GM18502 (cell line): Measurements from ENCODE around the gene CORO2A.
"Not testable (repeated sequence)": the region's sequence is repeated elsewhere in the genome, so short reads cannot be mapped to it uniquely, and the experiment has no call there.

Source experiments
- ATAC-seq: cut with Tn5 transposase; IDR thresholded peaks from one replicate; pipeline ENCODE4 v1.9.1; 2021; ENCODE audit warnings: mild to moderate bottlenecking; ENCODE audit not compliant: unreplicated experiment, poor library complexity

Gene CORO2A

DNA sequence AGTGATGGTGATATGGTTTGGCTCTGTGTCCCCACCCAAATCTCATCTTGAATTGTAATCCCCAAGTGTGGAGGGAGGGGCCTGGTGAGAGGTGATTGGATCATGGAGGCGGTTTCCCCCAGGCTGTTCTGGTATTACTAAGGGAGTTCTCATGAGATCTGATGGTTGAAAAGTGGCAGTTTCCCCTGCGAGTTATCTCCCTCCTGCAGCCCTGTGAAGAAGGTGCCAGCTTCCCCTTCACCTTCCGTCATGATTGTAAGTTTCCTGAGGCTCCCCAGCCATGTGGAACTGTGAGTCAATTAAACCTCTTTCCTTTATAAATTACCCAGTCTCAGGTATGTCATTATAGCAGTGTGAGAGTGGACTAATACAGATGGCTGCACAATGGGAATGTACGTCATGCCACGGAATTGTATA is 17.9 kb downstream of the CORO2A start:
- ATAC-seq: not testable (repeated sequence)

DNA sequence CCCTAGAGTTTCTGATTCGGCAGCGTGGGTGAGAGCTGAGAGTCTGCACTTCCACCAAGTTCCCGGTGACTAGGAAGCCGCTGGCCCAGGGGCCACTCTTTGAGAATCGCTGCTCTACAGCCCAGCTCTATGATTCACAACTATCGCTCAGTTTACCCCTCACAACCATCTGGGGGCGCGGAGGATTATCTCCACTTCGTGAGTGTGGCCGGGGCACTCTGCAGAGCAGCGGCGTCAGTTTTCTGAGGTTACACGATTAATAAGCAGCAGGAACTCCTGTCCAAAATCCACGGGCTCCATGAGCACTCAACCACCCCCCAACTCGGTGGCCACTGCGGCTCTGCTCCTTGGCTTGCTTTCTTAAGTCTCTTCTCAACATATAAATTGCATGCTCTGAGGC is 19.3 kb downstream of the CORO2A start:
- no peak for ATAC-seq

DNA sequence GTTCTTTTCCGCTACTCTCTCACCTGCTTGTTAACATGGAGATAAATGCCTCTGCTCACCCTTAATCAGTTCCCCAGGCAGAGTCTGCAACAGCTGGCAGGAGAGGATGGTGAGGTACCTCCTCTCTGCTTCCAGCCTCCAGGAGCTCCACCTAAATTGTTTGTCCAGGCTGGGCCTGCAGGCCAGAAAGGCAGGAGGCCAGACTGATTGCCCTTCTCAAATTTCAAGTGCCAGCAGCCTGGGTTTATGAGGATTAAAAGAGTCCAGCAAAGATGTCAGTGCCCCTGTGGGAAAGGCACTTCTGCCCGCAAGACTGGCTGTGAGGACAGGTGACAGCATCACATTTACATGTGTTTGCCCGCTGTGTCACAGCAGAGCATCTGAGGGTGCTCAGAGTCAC is 19.8 kb downstream of the CORO2A start:
- no peak for ATAC-seq

DNA sequence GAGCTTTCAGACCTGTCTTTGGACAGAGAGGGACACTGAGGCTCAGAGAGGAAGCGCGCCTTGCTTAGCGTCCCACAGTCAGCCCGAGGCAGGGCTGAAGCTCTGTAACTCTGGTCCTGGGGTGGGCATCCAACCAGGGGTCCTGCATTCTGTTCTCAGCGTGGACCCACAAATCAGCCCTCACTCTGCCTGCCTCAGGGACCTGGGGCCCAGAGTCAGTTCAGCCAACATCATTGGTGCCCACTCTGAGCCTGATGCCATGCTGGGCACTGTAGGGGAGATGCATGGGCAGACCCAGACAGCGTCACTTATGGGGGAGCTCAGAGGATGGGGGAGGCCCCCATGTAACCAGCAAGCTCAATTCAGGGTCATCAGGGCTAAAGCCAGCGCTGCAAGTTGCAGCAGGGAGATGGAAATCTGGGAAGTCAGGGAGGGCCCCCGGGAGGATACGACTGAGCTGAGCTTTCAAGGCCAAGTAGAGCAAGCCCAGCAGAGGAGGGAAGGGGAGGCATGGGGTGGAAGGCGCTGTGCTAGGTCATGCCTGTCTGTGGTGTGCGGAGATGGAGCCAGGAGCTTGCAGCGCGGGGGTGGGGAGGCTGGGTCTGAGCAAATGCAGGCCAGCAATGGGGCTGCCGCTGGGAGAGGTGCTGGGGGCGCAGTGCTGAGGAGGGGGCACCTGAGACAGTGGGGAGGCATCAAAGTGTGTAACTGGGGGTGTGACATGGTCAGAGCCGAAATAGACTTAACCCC is 21.1 kb downstream of the CORO2A start:
- no peak for ATAC-seq

DNA sequence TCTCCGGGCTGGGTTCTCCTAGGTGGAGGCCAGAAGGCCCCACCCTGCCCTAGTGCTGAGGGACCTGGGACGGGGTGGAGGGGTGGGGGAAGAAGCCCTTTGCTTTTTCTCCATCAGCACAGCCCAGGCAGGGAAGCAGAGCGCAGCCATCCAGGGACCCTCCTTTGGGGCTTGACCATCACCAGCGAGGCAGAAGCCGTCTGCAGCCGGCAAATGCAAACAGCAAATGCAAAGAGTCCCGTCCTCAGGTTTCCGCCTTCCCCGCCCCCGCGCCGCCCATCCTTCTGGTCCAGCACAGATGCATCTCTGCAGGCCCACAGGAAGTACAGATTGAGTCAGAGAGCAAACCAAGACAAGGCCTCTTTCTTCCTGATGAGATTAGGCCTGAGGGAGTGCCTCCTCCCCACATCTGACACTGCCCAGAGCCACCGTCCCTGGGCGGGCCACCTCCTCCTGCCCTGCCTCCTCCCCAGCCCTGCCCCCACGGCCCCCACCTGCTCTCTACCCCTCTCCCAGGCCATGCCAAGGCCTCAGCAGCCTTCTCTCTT is 23.4 kb downstream of the CORO2A start:
- peak; percentile 98 for ATAC-seq

DNA sequence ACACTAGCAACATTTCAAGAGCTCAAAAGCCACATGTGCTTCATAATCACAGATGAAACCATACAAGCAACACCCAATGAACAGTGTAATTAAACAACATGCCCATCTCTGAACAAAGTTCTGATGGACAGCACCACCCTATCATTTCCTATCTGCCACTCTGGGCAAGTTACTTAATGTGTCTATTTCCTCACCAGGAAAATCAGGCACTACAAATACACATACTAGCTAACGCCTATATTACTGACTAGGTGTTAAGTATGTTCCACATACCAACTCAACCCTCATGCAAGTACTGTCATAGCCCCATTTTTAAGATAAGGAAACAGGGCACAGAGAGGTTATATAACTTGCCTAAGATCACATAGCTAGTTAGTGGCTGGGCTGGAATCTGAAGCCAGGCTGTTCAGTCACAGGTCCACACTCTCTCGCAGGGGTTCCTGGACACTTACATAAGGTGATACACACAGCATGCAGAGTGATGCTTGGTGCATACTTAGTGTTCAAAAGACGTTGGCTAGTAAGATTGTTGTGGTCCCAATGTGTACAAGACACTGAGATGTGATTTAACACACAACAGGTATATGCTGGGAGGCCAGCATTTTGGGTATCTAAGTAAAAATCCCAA is 24.2 kb downstream of the CORO2A start:
- ATAC-seq: no peak

DNA sequence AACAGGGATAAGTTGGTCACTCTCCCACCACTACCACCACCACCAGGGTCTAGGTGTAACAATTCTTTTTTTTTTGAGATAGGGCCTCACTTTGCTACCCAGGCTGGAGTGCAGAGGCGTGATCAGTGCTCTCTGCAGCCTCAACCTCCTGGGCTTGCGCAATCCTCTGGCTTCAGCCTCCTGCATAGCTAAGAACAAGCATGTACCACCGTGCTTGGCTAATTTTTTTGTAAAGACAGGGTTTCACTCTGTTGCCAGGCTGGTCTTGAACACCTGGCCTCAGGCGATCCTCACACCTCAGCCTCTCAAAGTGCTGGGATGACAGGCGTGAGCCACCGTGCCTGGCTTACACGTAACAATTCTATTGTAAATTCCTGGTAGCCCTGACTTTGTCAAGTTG is 27.5 kb downstream of the CORO2A start:
- no peak for ATAC-seq

DNA sequence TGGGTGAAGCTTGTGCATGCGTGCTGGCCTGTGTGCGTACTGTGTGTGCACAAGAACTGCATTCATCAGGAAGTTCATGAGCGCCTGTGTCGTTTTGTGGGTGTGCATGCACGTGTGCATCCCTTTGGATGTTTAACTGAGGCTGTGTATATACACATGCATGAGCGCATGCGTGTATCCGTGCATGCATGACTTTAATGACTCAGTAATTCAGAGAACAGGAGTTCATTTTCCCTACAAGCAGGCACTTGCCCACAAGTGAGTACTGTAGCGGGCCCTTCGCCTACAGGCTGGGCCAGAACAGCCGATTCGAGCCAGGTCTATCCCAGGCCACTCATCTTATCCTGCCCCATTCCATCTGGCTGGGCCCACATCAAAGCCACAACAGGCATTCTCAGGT is 29.8 kb downstream of the CORO2A start:
- ATAC-seq: no peak

DNA sequence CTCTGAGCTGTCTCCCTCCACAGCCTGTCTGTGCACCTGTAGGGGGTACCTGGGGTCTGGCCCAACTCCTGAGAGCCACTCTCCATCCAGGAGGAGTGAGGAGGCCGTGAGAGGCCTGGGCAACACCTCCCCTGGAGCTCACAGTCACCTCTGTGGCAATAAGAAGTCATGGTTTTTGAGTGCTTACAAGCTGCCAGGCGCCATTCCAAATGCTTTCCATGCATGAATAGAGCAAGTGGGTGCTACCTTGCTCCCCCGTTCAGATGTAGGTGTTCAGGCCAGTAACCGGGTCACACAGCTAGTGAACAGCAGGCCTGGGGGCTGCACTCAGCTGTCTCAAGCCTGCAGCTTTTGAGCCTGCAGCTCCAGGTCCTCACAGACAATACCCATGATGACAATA is 30.6 kb downstream of the CORO2A start:
- ATAC-seq: no peak

DNA sequence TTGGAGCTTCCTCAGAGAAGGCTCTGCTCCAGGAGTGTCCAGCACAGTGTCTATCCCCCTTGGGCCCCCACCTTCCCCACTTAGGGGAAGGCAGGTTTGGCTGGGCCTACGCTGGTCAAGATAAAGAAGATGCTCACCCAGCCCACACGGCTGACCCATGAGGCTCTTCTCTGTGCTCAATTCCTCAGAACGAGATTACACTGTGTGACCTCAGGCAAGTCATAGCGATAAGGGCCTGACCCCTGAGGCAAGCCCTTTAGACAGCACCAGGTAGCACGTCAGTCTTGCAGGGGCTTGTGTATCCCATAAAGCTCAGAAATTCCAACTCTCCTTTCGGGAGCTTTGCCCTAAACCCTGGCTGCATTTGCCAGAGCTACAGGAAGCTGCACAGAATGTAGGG is 32.6 kb downstream of the CORO2A start:
- no peak for ATAC-seq

DNA sequence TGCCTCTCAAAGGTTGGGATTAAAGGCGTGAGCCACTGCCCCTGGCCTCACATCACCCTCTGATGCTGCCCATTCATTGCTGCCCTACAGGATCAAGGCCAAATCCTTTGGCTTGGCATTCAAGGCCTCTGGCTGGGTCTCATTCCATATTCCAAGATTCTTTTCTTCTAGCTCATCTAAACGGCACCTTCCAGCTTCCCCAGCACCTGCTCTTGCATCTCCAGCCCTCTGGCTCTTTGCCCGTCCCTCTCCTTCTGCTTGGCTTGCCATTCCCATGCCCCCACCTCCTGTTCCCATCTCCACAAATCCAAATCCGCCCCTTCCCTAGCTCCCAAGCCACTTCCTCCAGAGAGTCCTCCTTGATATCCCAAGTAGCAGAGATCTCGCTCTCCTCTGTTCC is 33.1 kb downstream of the CORO2A start:
- no peak for ATAC-seq

DNA sequence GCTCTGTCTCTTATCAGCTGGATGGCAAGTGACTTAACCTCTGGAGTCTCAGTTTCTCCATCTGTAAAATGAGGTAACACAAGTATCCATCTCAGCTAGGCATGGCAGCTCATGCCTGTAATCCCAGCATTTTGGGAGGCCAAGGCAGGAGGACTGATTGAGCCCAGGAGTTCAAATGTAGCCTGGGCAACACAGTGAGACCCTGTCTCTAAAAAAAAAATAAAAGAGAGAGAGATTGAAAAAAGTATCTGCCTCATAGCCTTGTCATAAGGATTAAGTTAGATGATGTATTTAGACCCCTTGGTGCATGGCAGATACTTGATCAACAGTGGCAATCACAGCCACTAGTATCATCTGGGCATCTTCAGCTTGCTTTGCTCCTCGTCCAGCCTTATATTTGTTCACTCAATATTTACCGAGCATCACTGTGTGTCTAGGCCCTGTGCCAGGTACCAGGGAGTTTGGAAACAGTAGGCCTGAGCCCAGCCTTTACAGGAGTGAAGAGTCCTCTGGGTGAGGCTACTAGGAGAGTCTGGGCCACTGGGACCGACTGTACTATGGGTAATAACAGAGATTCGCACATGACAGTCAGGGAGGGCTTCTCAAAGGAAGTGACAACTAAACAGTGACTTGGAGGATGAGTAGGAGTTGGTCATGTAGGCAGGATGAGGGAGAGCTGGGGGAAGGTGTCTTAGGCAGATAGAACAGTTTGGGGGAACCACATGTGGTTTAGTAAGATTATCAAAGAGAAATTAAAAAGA is 34.2 kb downstream of the CORO2A start:
- ATAC-seq: no peak

DNA sequence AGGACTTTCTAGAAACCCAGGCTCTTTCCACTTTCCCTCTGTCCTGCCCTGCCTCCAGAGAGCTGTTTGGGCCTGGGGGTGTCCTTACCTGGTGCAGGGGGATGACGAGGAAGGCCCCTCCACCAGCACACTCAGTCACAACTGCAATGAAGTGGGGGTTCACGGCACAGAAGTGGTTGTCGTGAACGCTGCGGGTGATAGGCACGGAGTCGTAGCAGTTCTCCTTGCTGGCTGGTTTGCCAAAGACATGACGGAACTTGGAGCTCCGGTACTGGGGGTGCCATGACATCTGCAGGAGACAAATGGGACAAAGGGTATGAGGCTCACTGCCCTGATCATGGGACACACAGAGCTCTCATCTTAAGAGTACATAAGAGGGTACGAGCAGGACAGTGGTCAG is 35.1 kb downstream of the CORO2A start:
- ATAC-seq: no peak

DNA sequence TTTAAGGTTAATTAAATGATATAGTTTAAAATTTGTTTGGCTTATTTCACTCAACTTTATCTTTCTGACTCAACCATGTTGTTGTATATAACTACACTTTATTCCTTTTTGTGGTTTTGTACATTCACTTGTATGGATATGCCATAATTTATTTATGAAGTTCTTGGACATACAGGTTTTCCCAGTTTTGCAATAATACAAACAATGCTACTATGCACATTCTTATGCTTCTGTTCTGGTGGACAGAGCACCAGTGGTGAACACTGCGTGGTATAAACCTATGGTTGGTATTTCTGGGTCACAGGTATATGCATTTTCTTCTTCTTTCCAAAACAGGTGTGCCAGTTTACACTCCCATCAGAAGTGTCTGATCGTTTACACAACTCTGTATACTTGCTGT is 37.8 kb downstream of the CORO2A start:
- ATAC-seq: no peak

DNA sequence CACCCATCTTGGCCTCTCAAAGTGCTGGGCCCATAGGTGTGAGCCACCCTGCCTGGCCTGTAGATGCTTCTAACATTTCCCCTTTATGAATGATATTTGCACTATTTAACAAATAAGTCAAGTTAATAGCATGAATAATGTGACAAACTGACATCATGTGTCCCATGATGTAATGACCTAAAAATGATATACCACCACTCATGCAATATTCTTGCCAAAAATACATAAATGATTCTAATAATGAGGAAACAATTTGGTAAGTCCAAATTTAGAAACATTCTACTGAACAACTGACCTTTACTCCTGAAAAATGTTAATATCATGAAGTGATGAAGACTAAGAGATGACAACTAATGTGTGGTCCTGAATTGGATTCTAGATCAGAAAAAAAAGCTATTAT is 39.9 kb downstream of the CORO2A start:
- no peak for ATAC-seq

DNA sequence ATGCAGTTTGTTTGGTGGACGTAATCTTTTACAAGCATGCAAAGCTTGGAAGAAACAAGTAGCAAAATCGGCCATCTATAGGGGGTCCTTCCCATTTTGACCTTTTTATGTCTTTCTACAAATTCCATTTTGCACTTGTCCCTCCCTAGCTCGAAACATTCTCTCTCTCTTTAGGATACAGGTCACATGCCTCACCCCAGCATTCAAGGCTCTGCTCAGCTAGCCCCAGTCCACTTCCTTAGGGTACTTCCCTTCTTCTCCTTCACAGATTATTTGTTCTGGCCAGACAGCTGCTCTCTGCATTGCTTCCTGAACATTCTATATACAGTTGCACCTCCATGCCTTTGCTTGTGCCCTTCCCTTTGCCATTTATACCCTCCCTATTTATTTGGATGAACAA is 41.7 kb downstream of the CORO2A start:
- no peak for ATAC-seq

DNA sequence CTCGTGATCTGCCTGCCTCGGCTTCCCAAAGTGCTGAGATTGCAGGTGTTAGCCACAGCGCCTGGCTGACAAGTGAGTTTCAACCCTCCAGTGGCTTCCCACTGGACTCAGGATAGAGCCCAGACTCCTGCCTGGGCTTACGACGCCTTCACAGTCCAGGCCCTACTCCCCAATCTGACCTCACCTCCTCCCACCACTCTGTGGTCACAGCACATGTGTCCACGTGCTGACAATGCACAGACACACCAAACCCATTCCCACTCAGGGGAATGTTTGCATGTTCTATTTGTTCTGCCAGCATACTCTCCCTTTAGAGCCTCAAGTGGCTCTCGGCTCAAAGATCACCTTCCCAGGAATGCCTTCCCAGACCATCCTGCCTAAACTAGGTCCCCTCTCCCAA is 42.3 kb downstream of the CORO2A start:
- ATAC-seq: no peak

DNA sequence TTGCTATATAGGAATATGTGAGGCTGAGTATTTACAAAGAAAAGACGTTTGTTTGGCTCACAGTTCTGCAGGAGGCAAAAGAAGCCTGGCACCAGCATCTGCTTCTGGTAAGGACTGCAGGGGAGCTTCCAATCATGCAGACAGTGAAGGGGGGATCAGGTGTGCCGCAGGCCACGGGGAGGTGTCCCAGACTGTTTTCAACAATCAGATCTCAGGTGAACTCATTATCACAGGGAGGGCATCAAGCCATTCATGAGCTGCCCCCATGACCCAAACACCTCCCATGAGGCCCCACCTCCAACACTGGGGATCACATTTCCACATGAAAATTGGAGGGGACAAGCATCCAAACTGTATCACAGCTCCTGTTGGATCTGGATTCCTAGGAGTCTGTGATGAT is 43.0 kb downstream of the CORO2A start:
- no peak for ATAC-seq

DNA sequence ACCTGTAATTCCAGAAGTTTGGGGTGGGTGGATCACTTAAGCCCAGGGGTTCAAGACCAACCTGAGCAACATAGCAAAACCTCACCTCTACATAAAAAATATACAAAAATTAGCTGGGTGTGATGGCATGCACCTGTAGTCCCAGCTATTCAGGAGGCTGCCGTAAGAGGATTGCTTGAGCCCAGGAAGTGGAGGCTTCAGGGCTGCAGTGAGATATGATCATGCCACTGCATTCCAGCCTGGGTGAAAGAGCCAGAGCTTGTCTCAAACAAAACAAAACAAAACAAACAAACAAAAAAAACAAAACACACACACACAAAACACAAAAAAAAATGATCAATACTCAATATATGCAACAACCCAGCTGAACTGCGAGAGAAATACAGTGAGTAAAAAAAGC is 44.0 kb downstream of the CORO2A start:
- ATAC-seq: no peak

DNA sequence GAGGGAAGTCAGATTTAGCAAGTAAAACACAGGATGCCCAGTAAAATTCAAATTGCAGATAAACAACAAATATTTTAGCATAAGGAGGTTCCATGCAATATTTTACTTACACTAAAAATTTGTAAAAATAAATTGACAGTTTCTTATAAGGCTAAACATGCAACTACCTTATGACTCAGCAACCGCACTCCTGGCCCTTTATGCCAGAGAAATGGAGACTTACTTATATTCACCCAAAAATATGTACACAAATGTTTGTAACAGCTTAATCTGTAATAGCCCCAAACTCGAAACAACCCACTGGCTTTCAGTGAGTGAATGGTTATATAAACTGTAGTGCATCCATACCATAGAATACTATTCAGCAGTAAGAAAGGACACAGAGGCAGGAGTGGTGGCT is 44.9 kb downstream of the CORO2A start:
- no peak for ATAC-seq
